H1 (cell line): ENCODE data around the gene FAM171A1. TPM values are rescaled to one million over a fixed set of nuclear protein-coding genes. Genes with fewer than 3 reads are reported as not detected.

Source experiments
- BCL11A ChIP-seq, 2 experiments: IDR thresholded peaks; one replicate each; pipeline ENCODE4 v1.6.1; 2011; ENCODE audit warnings: low read depth in 2 of 2, low read length in 2 of 2, mild to moderate bottlenecking in 2 of 2
- NANOG ChIP-seq: IDR thresholded peaks from 2 replicates; pipeline ENCODE4 v1.6.1; 2011; ENCODE audit warnings: low read length, low read depth, mild to moderate bottlenecking, inconsistent platforms; ENCODE audit not compliant: insufficient read depth, poor library complexity, severe bottlenecking
- SP2 ChIP-seq: IDR thresholded peaks from 2 replicates; pipeline ENCODE4 v1.6.1; 2012; ENCODE audit warnings: mild to moderate bottlenecking, low read length, inconsistent platforms
- polyA plus RNA-seq, 7 experiments: library from polyadenylated mRNA; depleted of rRNA in 3 of 7; stranded (reverse) in 5 of 7; unstranded in 2 of 7; fragments of >200 nt in 5 of 7; fragments of 200-250 nt in 2 of 7; gene quantifications; 1 replicate in 5 of 7; 2 replicates in 1 of 7; 4 replicates in 1 of 7; pipeline versions ENCODE4 v1.2.1 to v1.2.3, GENCODE V29; 2011 to 2013; ENCODE audit warnings: missing spikeins in 2 of 7, mixed read lengths in 2 of 7
- total RNA-seq: library from RNA; stranded (reverse); fragmentation: NEBNext Ultra II Directional; extraction: Animal tissue kit (Norgen Biotek cat#: 25700); gene quantifications from 2 replicates; pipeline ENCODE4 v1.2.1, GENCODE V29; 2021
- TF ChIP-seq, protein P1 (sequence below): IDR thresholded peaks from 2 replicates; pipeline ENCODE4 v1.6.1; 2011; ENCODE audit warnings: low read length, improper control_type of control experiment

Gene FAM171A1
- total and polyA plus RNA-seq, 2 of the 8 experiments (the other 6 are each of a cell fraction or from before 2014, with no cell fraction given) = 26.6 to 42.1 TPM

DNA sequence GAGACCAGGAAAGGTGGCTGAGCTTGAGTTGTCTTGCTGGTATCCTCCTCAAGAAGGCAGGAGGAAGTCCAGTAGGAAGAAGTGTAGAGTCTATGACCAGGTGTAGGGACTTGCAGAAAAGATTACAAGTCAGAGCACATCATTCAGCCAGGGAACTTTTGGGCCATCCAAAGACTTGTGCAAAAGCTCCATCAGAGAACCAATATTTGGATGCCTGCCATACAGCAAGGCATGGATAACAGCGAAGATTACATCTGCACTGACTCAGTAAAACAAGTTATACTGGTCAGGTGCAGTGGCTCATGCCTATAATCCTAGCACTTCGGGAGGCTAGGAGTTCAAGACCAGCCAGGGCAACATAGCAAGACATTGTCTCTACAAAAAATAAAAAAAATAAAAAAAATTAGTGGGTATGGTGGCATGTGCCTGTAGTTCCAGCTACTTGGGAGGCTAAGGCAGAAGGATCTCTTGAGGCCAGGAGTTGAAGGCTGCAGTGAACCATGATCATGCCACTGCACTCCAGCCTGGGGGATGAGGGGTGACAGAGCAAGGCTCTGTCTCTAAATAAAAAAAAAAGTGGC lies 189.4 kb downstream of the FAM171A1 start (continued):
- TF ChIP-seq, protein P1, sequence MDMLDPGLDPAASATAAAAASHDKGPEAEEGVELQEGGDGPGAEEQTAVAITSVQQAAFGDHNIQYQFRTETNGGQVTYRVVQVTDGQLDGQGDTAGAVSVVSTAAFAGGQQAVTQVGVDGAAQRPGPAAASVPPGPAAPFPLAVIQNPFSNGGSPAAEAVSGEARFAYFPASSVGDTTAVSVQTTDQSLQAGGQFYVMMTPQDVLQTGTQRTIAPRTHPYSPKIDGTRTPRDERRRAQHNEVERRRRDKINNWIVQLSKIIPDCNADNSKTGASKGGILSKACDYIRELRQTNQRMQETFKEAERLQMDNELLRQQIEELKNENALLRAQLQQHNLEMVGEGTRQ = no peak
- no peak for TF ChIP-seq BCL11A (IDR thresholded peaks at IDR 0.05; ENCODE audit: low read depth in 2 of 2, low read length in 2 of 2)
- TF ChIP-seq SP2 = no peak
- no peak for TF ChIP-seq NANOG
- TF ChIP-seq, all 59 proteins: peak for 0
